H1 (cell line): Measurements from ENCODE around the gene ASH1L. TPM values are rescaled to one million over a fixed set of nuclear protein-coding genes. Genes with fewer than 3 reads are reported as not detected.
"Not testable (repeated sequence)": the region's sequence is repeated elsewhere in the genome, so short reads cannot be mapped to it uniquely, and the experiment has no call there.

Experiments
- CTCF ChIA-PET: fragments of 300-600 bp; sonication (Branson Sonifier 250); formaldehyde crosslinking; loops from one replicate; lab custom pipeline; 2021; ENCODE audit not compliant: partially characterized antibody; lab: Charles Lee
- POLR2A ChIA-PET: fragments of 300-600 bp; sonication (Branson Sonifier 250); formaldehyde crosslinking; loops from one replicate; lab custom pipeline; 2021; ENCODE audit warnings: inconsistent platforms; ENCODE audit not compliant: partially characterized antibody; lab: Charles Lee
- DNase-seq, 2 experiments: peaks; one replicate each; pipeline versions ENCODE4 v3.0.0 to v3.0.0-alpha.2; 2010 to 2022; ENCODE audit warnings: low spot score in 2 of 2, low read depth in 1 of 2, mixed read lengths in 1 of 2
- FAIRE-seq: peaks from 2 replicates; lab custom pipeline; 2011; peaks lifted over from hg19 to GRCh38; lab: Jason Lieb, UNC
- H2AFZ ChIP-seq: 2 replicates; pipeline ENCODE4 v1.8.1; 2012; ENCODE audit warnings: low read length, inconsistent platforms
- H2AK5ac ChIP-seq: 2 replicates; pipeline ENCODE4 v1.6.1; 2013; ENCODE audit warnings: low read depth, low read length
- H2BK120ac ChIP-seq: replicated peaks from 2 replicates; pipeline ENCODE3; 2013; ENCODE audit warnings: low read depth, low read length, inconsistent platforms
- H2BK12ac ChIP-seq: 2 replicates; pipeline ENCODE4 v1.6.1; 2013; ENCODE audit warnings: low read depth, low read length
- H2BK15ac ChIP-seq: 2 replicates; pipeline ENCODE4 v1.6.1; 2013; ENCODE audit warnings: low read length
- H2BK20ac ChIP-seq: 2 replicates; pipeline ENCODE4 v1.6.1; 2013; ENCODE audit warnings: low read length
- H2BK5ac ChIP-seq: 2 replicates; pipeline ENCODE4 v1.6.1; 2013; ENCODE audit warnings: low read depth, low read length
- H3K14ac ChIP-seq: 2 replicates; pipeline ENCODE4 v1.6.1; 2013; ENCODE audit warnings: inconsistent platforms; ENCODE audit not compliant: insufficient read length
- H3K18ac ChIP-seq: 2 replicates; pipeline ENCODE4 v1.6.1; 2013; ENCODE audit warnings: low read length; ENCODE audit errors: extremely low read depth
- H3K23ac ChIP-seq: 2 replicates; pipeline ENCODE4 v1.6.1; 2013; ENCODE audit warnings: inconsistent platforms; ENCODE audit not compliant: insufficient read length
- H3K23me2 ChIP-seq: 2 replicates; pipeline ENCODE4 v1.6.1; 2013; ENCODE audit warnings: low read depth, low read length
- H3K27ac ChIP-seq: 2 replicates; pipeline ENCODE4 v1.6.1; 2011; ENCODE audit warnings: low read depth, low read length, inconsistent platforms
- H3K27me3 ChIP-seq, 4 experiments: replicated peaks in 1 of 4; 1 replicate in 1 of 4; 2 replicates in 3 of 4; pipeline versions ENCODE4 v1.6.1 to v1.8.1; 2011 to 2013; ENCODE audit warnings: low read length in 3 of 4, mild to moderate bottlenecking in 3 of 4, inconsistent platforms in 2 of 4, mixed read lengths in 2 of 4, moderate library complexity in 1 of 4; ENCODE audit not compliant: control insufficient read depth in 3 of 4, insufficient read depth in 3 of 4; ENCODE audit errors: extremely low read depth in 1 of 4
- H3K36me3 ChIP-seq, 4 experiments: 2 replicates each; pipeline versions ENCODE4 v1.6.1 to v1.8.1; 2011 to 2013; ENCODE audit warnings: mild to moderate bottlenecking in 4 of 4, low read length in 3 of 4, moderate library complexity in 2 of 4, control low read depth in 1 of 4, inconsistent platforms in 1 of 4; ENCODE audit not compliant: insufficient read depth in 4 of 4, control insufficient read depth in 2 of 4
- H3K4ac ChIP-seq: replicated peaks from 2 replicates; pipeline ENCODE3; 2013; ENCODE audit warnings: low read length, low read depth, mixed read lengths, inconsistent platforms; ENCODE audit not compliant: insufficient read length
- H3K4me1 ChIP-seq, 4 experiments: replicated peaks in 1 of 4; 1 replicate in 1 of 4; 2 replicates in 3 of 4; pipeline versions ENCODE4 v1.6.1 to v1.8.1; 2011 to 2013; ENCODE audit warnings: low read length in 3 of 4, inconsistent platforms in 2 of 4, mixed read lengths in 1 of 4; ENCODE audit not compliant: insufficient read depth in 4 of 4, control insufficient read depth in 3 of 4
- H3K4me2 ChIP-seq, 2 experiments: 2 replicates each; pipeline versions ENCODE4 v1.6.1 to v1.8.1; 2011 to 2013; ENCODE audit warnings: low read depth in 2 of 2, low read length in 2 of 2, control low read depth in 1 of 2, inconsistent platforms in 1 of 2, mild to moderate bottlenecking in 1 of 2; ENCODE audit not compliant: insufficient read depth in 1 of 2
- H3K4me3 ChIP-seq, 4 experiments: fragments of 200-600, 300-600 bp in 1 of 4; sonication (generic), shearing (Covaris generic), sonication (Bioruptor Twin) in 1 of 4; 2 replicates each; pipeline versions ENCODE4 v1.5.1 to v1.8.1; 2011 to 2016; ENCODE audit warnings: low read length in 4 of 4, low read depth in 3 of 4, control low read depth in 2 of 4, inconsistent platforms in 2 of 4, mild to moderate bottlenecking in 2 of 4, mixed read lengths in 1 of 4, moderate library complexity in 1 of 4; ENCODE audit not compliant: insufficient read depth in 2 of 4; ENCODE audit errors: extremely low read depth in 1 of 4
- H3K56ac ChIP-seq: replicated peaks from 2 replicates; pipeline ENCODE3; 2013; ENCODE audit warnings: low read depth, mild to moderate bottlenecking, mixed read lengths, low read length, inconsistent platforms; ENCODE audit not compliant: insufficient read length
- H3K79me1 ChIP-seq: 2 replicates; pipeline ENCODE4 v1.6.1; 2013; ENCODE audit warnings: low read depth, low read length, control low read depth
- H3K79me2 ChIP-seq, 2 experiments: 2 replicates each; pipeline versions ENCODE4 v1.6.1 to v1.8.1; 2012 to 2013; ENCODE audit warnings: low read length in 2 of 2, mild to moderate bottlenecking in 2 of 2, inconsistent platforms in 1 of 2; ENCODE audit not compliant: insufficient read depth in 2 of 2, control insufficient read depth in 1 of 2
- H3K9ac ChIP-seq, 4 experiments: replicated peaks in 1 of 4; 1 replicate in 1 of 4; 2 replicates in 3 of 4; pipeline versions ENCODE4 v1.6.1 to v1.8.1; 2011 to 2013; ENCODE audit warnings: low read depth in 3 of 4, low read length in 3 of 4, control low read depth in 2 of 4, mild to moderate bottlenecking in 2 of 4, moderate library complexity in 2 of 4, inconsistent platforms in 1 of 4; ENCODE audit errors: extremely low read depth in 1 of 4
- H3K9me3 ChIP-seq, 2 experiments: 2 replicates each; pipeline versions ENCODE4 v1.6.1 to v1.8.1; 2012 to 2013; ENCODE audit warnings: mild to moderate bottlenecking in 2 of 2, moderate library complexity in 2 of 2, control low read depth in 1 of 2, inconsistent platforms in 1 of 2, low read depth in 1 of 2, low read length in 1 of 2, mixed read lengths in 1 of 2; ENCODE audit not compliant: insufficient read depth in 2 of 2
- H4K20me1 ChIP-seq, 2 experiments: replicated peaks in 1 of 2; 2 replicates each; pipeline versions ENCODE3 to v1.8.1; 2011 to 2013; ENCODE audit warnings: inconsistent platforms in 2 of 2, low read length in 2 of 2, mild to moderate bottlenecking in 1 of 2; ENCODE audit not compliant: insufficient read depth in 2 of 2, control insufficient read depth in 1 of 2
- H4K5ac ChIP-seq: 2 replicates; pipeline ENCODE4 v1.6.1; 2013; ENCODE audit warnings: low read length, low read depth, mixed read lengths, inconsistent platforms; ENCODE audit not compliant: insufficient read length
- H4K8ac ChIP-seq: 2 replicates; pipeline ENCODE4 v1.8.0; 2013; ENCODE audit warnings: mild to moderate bottlenecking, moderate library complexity, low read length, inconsistent platforms; ENCODE audit not compliant: insufficient read depth; ENCODE audit errors: extremely low read depth
- H4K91ac ChIP-seq: replicated peaks from 2 replicates; pipeline ENCODE3; 2013; ENCODE audit warnings: low read length, mixed read lengths, inconsistent platforms; ENCODE audit not compliant: insufficient read length
- POLR2A ChIP-seq, 2 experiments: IDR thresholded peaks; 1 replicate in 1 of 2; 2 replicates in 1 of 2; pipeline ENCODE4 v1.6.1; 2011; ENCODE audit warnings: low read depth in 2 of 2, low read length in 2 of 2, mild to moderate bottlenecking in 2 of 2; ENCODE audit errors: control extremely low read depth in 1 of 2
- SIRT6 ChIP-seq: IDR thresholded peaks from one replicate; pipeline ENCODE4 v1.7.1; 2012; ENCODE audit warnings: low read length, inconsistent platforms
- WGBS, 2 experiments: shearing (Covaris generic) in 1 of 2; methylation state at CpG; one replicate each; pipeline versions ENCODE4 v1.1.6 to v1.1.7; 2013 to 2015; ENCODE audit warnings: low lambda C conversion rate in 2 of 2, mixed read lengths in 2 of 2, inconsistent platforms in 1 of 2, low coverage in 1 of 2, missing lambda C conversion rate in 1 of 2; ENCODE audit not compliant: insufficient replicate concordance in 2 of 2, insufficient coverage in 1 of 2, insufficient read length in 1 of 2; ENCODE audit errors: extremely low coverage in 1 of 2, missing lambda C conversion rate in 1 of 2; 5-methylcytosine and 5-hydroxymethylcytosine counted together
- polyA plus RNA-seq, 7 experiments: library from polyadenylated mRNA; depleted of rRNA in 3 of 7; stranded (reverse) in 5 of 7; unstranded in 2 of 7; fragments of >200 nt in 5 of 7; fragments of 200-250 nt in 2 of 7; gene quantifications; 1 replicate in 5 of 7; 2 replicates in 1 of 7; 4 replicates in 1 of 7; pipeline versions ENCODE4 v1.2.1 to v1.2.3, GENCODE V29; 2011 to 2013; ENCODE audit warnings: missing spikeins in 2 of 7, mixed read lengths in 2 of 7
- total RNA-seq: library from RNA; stranded (reverse); fragmentation: NEBNext Ultra II Directional; extraction: Animal tissue kit (Norgen Biotek cat#: 25700); gene quantifications from 2 replicates; pipeline ENCODE4 v1.2.1, GENCODE V29; 2021

ASH1L gene
- total and polyA plus RNA-seq, 2 of the 8 experiments (the other 6 are each of a cell fraction or from before 2014, with no cell fraction given), result 7.5 to 27.6 TPM

DNA sequence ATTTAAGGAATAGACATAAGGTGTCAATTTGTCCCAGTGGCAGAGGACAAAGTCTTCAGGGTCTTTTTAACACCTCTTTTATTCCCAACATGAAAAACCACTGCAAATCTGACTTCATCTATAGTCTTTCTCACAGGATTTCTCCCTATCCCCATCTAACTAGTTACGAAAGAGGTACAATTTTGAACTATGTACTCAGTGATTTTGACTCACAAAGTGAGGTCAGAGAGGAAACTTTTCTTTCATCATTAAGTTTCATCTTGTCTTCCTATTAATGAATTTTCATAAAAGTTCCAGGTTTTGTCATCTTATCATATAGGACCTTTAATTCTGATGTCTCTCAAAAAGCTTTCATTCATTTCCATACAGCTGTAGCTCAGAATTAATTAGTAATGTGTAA lies 63.3 kb downstream of the ASH1L start:
- H2BK12ac ChIP-seq, result no peak overlapping the region
- no peak overlapping the region for H2BK15ac ChIP-seq
- no peak overlapping the region for H2BK120ac ChIP-seq
- no peak overlapping the region for H3K56ac ChIP-seq
- DNase-seq, result no peak
- H3K4me3 ChIP-seq, result no peak overlapping the region
- H3K27ac ChIP-seq, result no peak overlapping the region
- no peaks in the 10 kb centered on the region for H3K36me3 ChIP-seq
- peaks cover 0 to 44% of the 10 kb centered on the region in 2 experiments; a peak in 2 of 4 replicates for H3K79me2 ChIP-seq
- no peak overlapping the region for H3K14ac ChIP-seq
- H3K4me1 ChIP-seq, result peaks cover 0 to 6% (median 5%) of the 10 kb centered on the region in 4 experiments; a peak in 3 of 7 replicates
- no peak overlapping the region for H2AFZ ChIP-seq
- TF ChIP-seq POLR2A (IDR thresholded peaks at IDR 0.05; ENCODE audit: control extremely low read depth in 1 of 2, low read depth in 2 of 2, low read length in 2 of 2) (no peak), SIRT6 (no peak)
- WGBS, 2 experiments, result 96% methylated on average over 1 of the region's 1 CpG; no CpG with 5 or more reads in 1 of the 2 experiments
- H4K8ac ChIP-seq, result no peak overlapping the region
- H3K9me3 ChIP-seq, result no peaks in the 10 kb centered on the region
- H4K20me1 ChIP-seq, result peaks cover 1 to 3% of the 10 kb centered on the region in 2 experiments
- H3K27me3 ChIP-seq, result no peaks in the 10 kb centered on the region
- no peak overlapping the region for H3K4me2 ChIP-seq
- no peaks in the 10 kb centered on the region for H3K23me2 ChIP-seq
- no peak overlapping the region for H2AK5ac ChIP-seq
- no peak overlapping the region for H3K4ac ChIP-seq
- H2BK5ac ChIP-seq, result no peak overlapping the region
- H3K23ac ChIP-seq, result no peak overlapping the region
- FAIRE-seq, result no peak
- no peak overlapping the region for H4K91ac ChIP-seq
- H3K18ac ChIP-seq, result no peak overlapping the region
- CTCF ChIA-PET, result interaction anchor here (1.2 to 2.6 kb wide), 2 partner anchors 9 to 15 kb away, joined by 3 to 7 read pairs; no protein-coding TSS in a partner anchor
- H3K9ac ChIP-seq, result no peak overlapping the region
- no peaks in the 10 kb centered on the region; the same call in 1 of the 2 replicates for H3K79me1 ChIP-seq
- no peak overlapping the region for H4K5ac ChIP-seq
- POLR2A ChIA-PET, result interaction anchor here (0.7 kb wide), 1 partner anchor 36 kb away, joined by 4 read pairs; no protein-coding TSS in a partner anchor
- H2BK20ac ChIP-seq, result no peak overlapping the region

DNA sequence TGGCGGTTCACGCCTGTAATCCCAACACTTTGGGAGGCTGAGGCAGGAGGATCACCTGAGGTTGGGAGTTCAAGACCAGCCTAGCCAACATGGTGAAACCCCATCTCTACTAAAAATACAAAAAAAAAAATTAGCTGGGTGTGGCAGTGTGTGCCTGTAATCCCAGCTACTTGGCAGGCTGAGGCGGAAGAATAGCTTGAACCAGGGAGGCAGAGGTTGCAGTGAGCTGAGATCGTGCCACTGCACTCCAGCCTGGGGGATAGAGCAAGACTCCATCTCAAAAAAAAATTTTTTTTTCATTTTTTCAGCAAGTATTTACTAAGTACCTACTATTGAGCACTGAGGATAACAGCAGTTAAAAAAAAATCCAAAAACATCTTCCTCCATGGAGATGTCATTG lies 69.0 kb downstream of the ASH1L start:
- H3K4me1 ChIP-seq, H2BK120ac ChIP-seq, CTCF ChIA-PET, H3K36me3 ChIP-seq, H2BK5ac ChIP-seq, H4K8ac ChIP-seq, H4K91ac ChIP-seq, H3K9ac ChIP-seq, H3K4me3 ChIP-seq, H3K18ac ChIP-seq, H4K5ac ChIP-seq, FAIRE-seq, H3K14ac ChIP-seq, H3K9me3 ChIP-seq, DNase-seq, H3K23me2 ChIP-seq, H3K4ac ChIP-seq, H3K4me2 ChIP-seq, H2BK15ac ChIP-seq, H2AK5ac ChIP-seq, POLR2A ChIA-PET, H2AFZ ChIP-seq, H3K23ac ChIP-seq, H3K27ac ChIP-seq, H2BK12ac ChIP-seq, H3K56ac ChIP-seq, H4K20me1 ChIP-seq, H3K79me1 ChIP-seq, H2BK20ac ChIP-seq, H3K27me3 ChIP-seq: not testable (repeated sequence)
- WGBS, 2 experiments, result 93% methylated on average over 4 of the region's 4 CpGs; no CpG with 5 or more reads in 1 of the 2 experiments
- peaks cover 0 to 25% of the 10 kb centered on the region in 2 experiments; a peak in 1 of 4 replicates for H3K79me2 ChIP-seq
